Spleen (tissue), 7 donors: ENCODE data around the gene RAB30.

Experiments
- CTCF ChIP-seq, 11 experiments: fragments of 200-600 bp in 7 of 11; fragments of 450-650 bp in 4 of 11; sonication (generic) in 4 of 11; IDR thresholded peaks in 8 of 11; conservative IDR thresholded peaks in 3 of 11; 1 replicate in 7 of 11; 2 replicates in 4 of 11; pipeline versions ENCODE4 v1.4.0 to v1.8.0; 2016 to 2021; ENCODE audit warnings: antibody characterized with exemption in 11 of 11, inconsistent platforms in 4 of 11, mild to moderate bottlenecking in 1 of 11
- POLR2A ChIP-seq, 3 donors: fragments of 450-650 bp; IDR thresholded peaks; one replicate each; pipeline ENCODE4 v1.5.1; 2017; ENCODE audit warnings: antibody characterized with exemption in 3 of 3, mild to moderate bottlenecking in 1 of 3
- donor health status: DM: no; HTN: no; CAD: no; lungs with moderate emphysema.
- donor health status: DM: no; HTN: no; CAD: no.
- donor health status: DM: no; HTN: no; CAD: no.

- TF ChIP-seq CTCF (IDR thresholded peaks at IDR 0.05 in 8 of 11, conservative IDR thresholded peaks at IDR 0.05 in 3 of 11) (no peak), POLR2A (IDR thresholded peaks at IDR 0.05) (no peak)
Observed at GRCh38 chr11:82944198-82944597, 127.5 kb downstream of the RAB30 start.
